Smooth muscle cell (in vitro differentiated cells): Measurements from ENCODE around the gene PKN3. TPM values are rescaled to one million over a fixed set of nuclear protein-coding genes. Genes with fewer than 3 reads are reported as not detected.

Experiments
- DNase-seq: peaks from one replicate; lab custom pipeline; 2025; ENCODE audit not compliant: unreplicated experiment; lab: John Stamatoyannopoulos, UW
- H2AFZ ChIP-seq: fragments of 200-600 bp; sonication (generic); 2 replicates; pipeline ENCODE4 v1.6.0; 2016; ENCODE audit warnings: antibody characterized with exemption, low read depth, mild to moderate bottlenecking
- H3F3A ChIP-seq: fragments of 200-600 bp; sonication (generic); 2 replicates; pipeline ENCODE4 v1.6.0; 2017; ENCODE audit warnings: antibody characterized with exemption, low read depth
- H3K27ac ChIP-seq: fragments of 200-600 bp; sonication (generic); 2 replicates; pipeline ENCODE4 v1.5.1; 2016; ENCODE audit warnings: low read depth, mild to moderate bottlenecking
- H3K27me3 ChIP-seq: fragments of 200-600 bp; sonication (generic); 2 replicates; pipeline ENCODE4 v1.6.1; 2016; ENCODE audit warnings: low read depth, mild to moderate bottlenecking
- H3K36me3 ChIP-seq: fragments of 200-600 bp; sonication (generic); 2 replicates; pipeline ENCODE4 v1.5.1; 2016; ENCODE audit warnings: low read depth
- H3K4me1 ChIP-seq: fragments of 200-600 bp; sonication (generic); 2 replicates; pipeline ENCODE4 v1.5.1; 2016; ENCODE audit warnings: low read depth
- H3K4me2 ChIP-seq: fragments of 200-600 bp; sonication (generic); 2 replicates; pipeline ENCODE4 v1.6.0; 2016; ENCODE audit warnings: mild to moderate bottlenecking
- H3K4me3 ChIP-seq: fragments of 200-600 bp; sonication (generic); 2 replicates; pipeline ENCODE4 v1.5.1; 2016; ENCODE audit warnings: mild to moderate bottlenecking
- H3K79me2 ChIP-seq: fragments of 200-600 bp; sonication (generic); 2 replicates; pipeline ENCODE4 v1.6.0; 2016; ENCODE audit warnings: low read depth, mild to moderate bottlenecking
- H3K9ac ChIP-seq: fragments of 200-600 bp; sonication (generic); 2 replicates; pipeline ENCODE4 v1.6.0; 2016; ENCODE audit warnings: low read depth
- H3K9me3 ChIP-seq: fragments of 200-600 bp; sonication (generic); replicated peaks from 2 replicates; pipeline ENCODE4 v1.5.1; 2016; ENCODE audit warnings: low read depth
- H4K20me1 ChIP-seq: fragments of 200-600 bp; sonication (generic); 2 replicates; pipeline ENCODE4 v1.6.0; 2016; ENCODE audit warnings: low read depth
- WGBS: methylation state at CpG from one replicate; pipeline ENCODE4 v1.1.7; 2016; ENCODE audit warnings: low lambda C conversion rate; 5-methylcytosine and 5-hydroxymethylcytosine counted together
- polyA plus RNA-seq: library from polyadenylated mRNA; unstranded; fragments of >200 nt; fragmentation: Nextera tagmentation; extraction: Ambion mirVana; gene quantifications from 2 replicates; pipeline ENCODE4 v1.2.1, GENCODE V29; 2016
- total RNA-seq: library from RNA; depleted of rRNA; stranded (reverse); fragments of >200 nt; gene quantifications from 2 replicates; pipeline ENCODE4 v1.2.3, GENCODE V29; 2014
- TF ChIP-seq, protein P1 (sequence below): fragments of 200-600 bp; sonication (generic); IDR thresholded peaks from 2 replicates; pipeline ENCODE4 v1.5.1; 2017; ENCODE audit warnings: borderline replicate concordance, mild to moderate bottlenecking, antibody characterized with exemption; ENCODE audit not compliant: insufficient read depth, poor library complexity, severe bottlenecking

PKN3 gene
- total and polyA plus RNA-seq, 2 experiments from 2014 or later: 1.4 to 2.2 TPM

DNA sequence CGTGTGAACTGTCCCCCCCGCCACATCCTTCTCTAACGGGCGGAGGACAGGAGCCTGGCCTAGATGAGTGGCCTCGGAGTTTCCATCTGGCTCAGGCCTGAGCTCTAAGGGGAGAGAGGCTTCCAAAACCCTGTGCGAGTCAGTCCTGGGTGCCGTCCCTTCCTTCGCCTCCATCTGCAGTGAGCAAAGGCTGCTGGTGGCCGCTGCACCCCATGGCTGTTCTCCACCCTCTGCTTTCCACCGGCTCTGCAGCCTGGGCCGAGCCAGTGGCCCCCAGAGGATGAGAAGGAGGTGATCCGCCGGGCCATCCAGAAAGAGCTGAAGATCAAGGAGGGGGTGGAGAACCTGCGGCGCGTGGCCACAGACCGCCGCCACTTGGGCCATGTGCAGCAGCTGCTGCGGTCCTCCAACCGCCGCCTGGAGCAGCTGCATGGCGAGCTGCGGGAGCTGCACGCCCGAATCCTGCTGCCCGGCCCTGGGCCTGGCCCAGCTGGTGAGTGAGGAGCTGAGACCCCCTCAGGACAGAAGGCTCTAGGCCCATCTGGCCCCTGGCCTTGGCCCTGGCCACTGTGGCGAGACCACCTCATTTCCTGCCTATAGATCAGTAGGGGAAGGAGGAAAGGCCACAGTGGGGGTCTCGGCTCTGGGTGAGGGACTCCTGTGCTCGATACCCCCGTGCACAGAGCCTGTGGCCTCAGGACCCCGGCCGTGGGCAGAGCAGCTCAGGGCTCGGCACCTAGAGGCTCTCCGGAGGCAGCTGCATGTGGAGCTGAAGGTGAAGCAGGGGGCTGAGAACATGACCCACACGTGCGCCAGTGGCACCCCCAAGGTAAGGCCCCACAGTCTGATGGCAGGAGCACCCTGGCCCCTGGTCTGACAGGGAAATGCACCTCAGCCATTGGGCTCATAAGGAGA is 3.0 kb downstream of the PKN3 start:
- Histone ChIP-seq H3K4me2 (no peak overlapping the region), H3K79me2 (no peaks in the 10 kb centered on the region), H3K27ac (no peak overlapping the region), H3K36me3 (no peaks in the 10 kb centered on the region), H2AFZ (no peak overlapping the region), H3K9me3 (no peaks in the 10 kb centered on the region), H3K27me3 (no peaks in the 10 kb centered on the region), H3K9ac (no peak overlapping the region), H3F3A (no peaks in the 10 kb centered on the region), H3K4me1 (no peaks in the 10 kb centered on the region), H3K4me3 (no peak overlapping the region), H4K20me1 (no peaks in the 10 kb centered on the region)
- DNase-seq: no peak
- TF ChIP-seq, protein P1, sequence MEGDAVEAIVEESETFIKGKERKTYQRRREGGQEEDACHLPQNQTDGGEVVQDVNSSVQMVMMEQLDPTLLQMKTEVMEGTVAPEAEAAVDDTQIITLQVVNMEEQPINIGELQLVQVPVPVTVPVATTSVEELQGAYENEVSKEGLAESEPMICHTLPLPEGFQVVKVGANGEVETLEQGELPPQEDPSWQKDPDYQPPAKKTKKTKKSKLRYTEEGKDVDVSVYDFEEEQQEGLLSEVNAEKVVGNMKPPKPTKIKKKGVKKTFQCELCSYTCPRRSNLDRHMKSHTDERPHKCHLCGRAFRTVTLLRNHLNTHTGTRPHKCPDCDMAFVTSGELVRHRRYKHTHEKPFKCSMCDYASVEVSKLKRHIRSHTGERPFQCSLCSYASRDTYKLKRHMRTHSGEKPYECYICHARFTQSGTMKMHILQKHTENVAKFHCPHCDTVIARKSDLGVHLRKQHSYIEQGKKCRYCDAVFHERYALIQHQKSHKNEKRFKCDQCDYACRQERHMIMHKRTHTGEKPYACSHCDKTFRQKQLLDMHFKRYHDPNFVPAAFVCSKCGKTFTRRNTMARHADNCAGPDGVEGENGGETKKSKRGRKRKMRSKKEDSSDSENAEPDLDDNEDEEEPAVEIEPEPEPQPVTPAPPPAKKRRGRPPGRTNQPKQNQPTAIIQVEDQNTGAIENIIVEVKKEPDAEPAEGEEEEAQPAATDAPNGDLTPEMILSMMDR: no peak
- WGBS: 95% methylated on average over 36 of the region's 36 CpGs

DNA sequence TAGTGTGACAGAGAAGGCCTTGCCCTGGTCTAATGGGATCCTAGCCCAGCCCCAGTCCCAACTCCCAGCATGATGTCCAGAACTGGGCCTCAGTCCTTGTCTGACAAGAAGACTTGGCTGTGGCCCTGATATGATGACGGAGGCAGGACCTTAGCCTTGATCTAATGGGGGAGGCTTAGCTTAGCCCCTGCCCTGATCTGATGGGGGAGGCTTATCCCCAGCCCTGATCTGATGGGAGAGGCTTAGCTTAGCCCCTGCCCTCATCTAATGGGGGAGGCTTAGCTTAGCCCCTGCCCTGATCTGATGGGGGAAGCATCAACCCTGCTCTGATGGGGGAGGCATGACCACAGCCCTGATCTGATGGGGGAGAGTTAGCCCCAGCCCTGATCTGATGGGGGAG is 3.7 kb downstream of the PKN3 start:
- no peaks in the 10 kb centered on the region for H3K9me3 ChIP-seq
- H3K79me2 ChIP-seq: no peaks in the 10 kb centered on the region
- no peak overlapping the region for H3K9ac ChIP-seq
- no peaks in the 10 kb centered on the region for H3K4me1 ChIP-seq
- DNase-seq: no peak
- 100% methylated on average over 1 of the region's 1 CpG for WGBS
- H2AFZ ChIP-seq: no peak overlapping the region
- H3F3A ChIP-seq: no peaks in the 10 kb centered on the region
- H3K4me2 ChIP-seq: no peak overlapping the region
- no peak overlapping the region for H3K4me3 ChIP-seq
- TF ChIP-seq, protein P1: no peak
- no peaks in the 10 kb centered on the region for H3K27me3 ChIP-seq
- H3K27ac ChIP-seq: no peak overlapping the region
- no peaks in the 10 kb centered on the region for H4K20me1 ChIP-seq
- H3K36me3 ChIP-seq: no peaks in the 10 kb centered on the region

DNA sequence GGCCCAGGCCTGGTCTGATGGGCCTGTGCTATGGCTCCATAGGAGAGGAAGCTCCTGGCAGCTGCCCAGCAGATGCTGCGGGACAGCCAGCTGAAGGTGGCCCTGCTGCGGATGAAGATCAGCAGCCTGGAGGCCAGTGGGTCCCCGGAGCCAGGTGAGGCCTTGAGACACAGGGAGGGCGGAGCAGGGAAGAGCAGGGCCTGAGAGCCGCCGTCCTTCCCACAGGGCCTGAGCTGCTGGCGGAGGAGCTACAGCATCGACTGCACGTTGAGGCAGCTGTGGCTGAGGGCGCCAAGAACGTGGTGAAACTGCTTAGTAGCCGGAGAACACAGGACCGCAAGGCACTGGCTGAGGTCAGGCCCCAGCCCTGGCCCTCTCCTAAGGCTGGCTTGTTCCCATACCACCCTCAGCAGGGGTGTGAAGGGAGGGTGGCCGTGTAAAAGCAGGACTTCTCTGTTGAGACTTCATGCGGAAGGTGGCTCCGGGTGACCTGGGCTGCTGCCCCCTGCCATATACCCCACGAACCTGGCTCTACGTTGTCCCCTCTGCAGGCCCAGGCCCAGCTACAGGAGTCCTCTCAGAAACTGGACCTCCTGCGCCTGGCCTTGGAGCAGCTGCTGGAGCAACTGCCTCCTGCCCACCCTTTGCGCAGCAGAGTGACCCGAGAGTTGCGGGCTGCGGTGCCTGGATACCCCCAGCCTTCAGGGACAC is 4.5 kb downstream of the PKN3 start:
- H3K9ac ChIP-seq: no peak overlapping the region
- H3F3A ChIP-seq: no peaks in the 10 kb centered on the region
- no peak overlapping the region for H3K4me3 ChIP-seq
- no peaks in the 10 kb centered on the region for H3K4me1 ChIP-seq
- 96% methylated on average over 23 of the region's 23 CpGs for WGBS
- H3K27ac ChIP-seq: no peak overlapping the region
- H4K20me1 ChIP-seq: no peaks in the 10 kb centered on the region
- no peak overlapping the region for H3K4me2 ChIP-seq
- no peak for DNase-seq
- H3K36me3 ChIP-seq: no peaks in the 10 kb centered on the region
- no peak overlapping the region for H2AFZ ChIP-seq
- no peaks in the 10 kb centered on the region for H3K27me3 ChIP-seq
- TF ChIP-seq, protein P1: no peak
- no peaks in the 10 kb centered on the region for H3K9me3 ChIP-seq
- no peaks in the 10 kb centered on the region for H3K79me2 ChIP-seq
